Smooth muscle cell (in vitro differentiated cells): ENCODE data around the gene BBS5. TPM values are rescaled to one million over a fixed set of nuclear protein-coding genes. Genes with fewer than 3 reads are reported as not detected.
"Not testable (repeated sequence)": the region's sequence is repeated elsewhere in the genome, so short reads cannot be mapped to it uniquely, and the experiment has no call there.

Source experiments
- DNase-seq: peaks from one replicate; lab custom pipeline; 2025; ENCODE audit not compliant: unreplicated experiment; lab: John Stamatoyannopoulos, UW
- H2AFZ ChIP-seq: fragments of 200-600 bp; sonication (generic); 2 replicates; pipeline ENCODE4 v1.6.0; 2016; ENCODE audit warnings: antibody characterized with exemption, low read depth, mild to moderate bottlenecking
- H3F3A ChIP-seq: fragments of 200-600 bp; sonication (generic); 2 replicates; pipeline ENCODE4 v1.6.0; 2017; ENCODE audit warnings: antibody characterized with exemption, low read depth
- H3K27ac ChIP-seq: fragments of 200-600 bp; sonication (generic); 2 replicates; pipeline ENCODE4 v1.5.1; 2016; ENCODE audit warnings: low read depth, mild to moderate bottlenecking
- H3K27me3 ChIP-seq: fragments of 200-600 bp; sonication (generic); 2 replicates; pipeline ENCODE4 v1.6.1; 2016; ENCODE audit warnings: low read depth, mild to moderate bottlenecking
- H3K36me3 ChIP-seq: fragments of 200-600 bp; sonication (generic); 2 replicates; pipeline ENCODE4 v1.5.1; 2016; ENCODE audit warnings: low read depth
- H3K4me1 ChIP-seq: fragments of 200-600 bp; sonication (generic); 2 replicates; pipeline ENCODE4 v1.5.1; 2016; ENCODE audit warnings: low read depth
- H3K4me2 ChIP-seq: fragments of 200-600 bp; sonication (generic); 2 replicates; pipeline ENCODE4 v1.6.0; 2016; ENCODE audit warnings: mild to moderate bottlenecking
- H3K4me3 ChIP-seq: fragments of 200-600 bp; sonication (generic); 2 replicates; pipeline ENCODE4 v1.5.1; 2016; ENCODE audit warnings: mild to moderate bottlenecking
- H3K79me2 ChIP-seq: fragments of 200-600 bp; sonication (generic); 2 replicates; pipeline ENCODE4 v1.6.0; 2016; ENCODE audit warnings: low read depth, mild to moderate bottlenecking
- H3K9ac ChIP-seq: fragments of 200-600 bp; sonication (generic); 2 replicates; pipeline ENCODE4 v1.6.0; 2016; ENCODE audit warnings: low read depth
- H3K9me3 ChIP-seq: fragments of 200-600 bp; sonication (generic); replicated peaks from 2 replicates; pipeline ENCODE4 v1.5.1; 2016; ENCODE audit warnings: low read depth
- H4K20me1 ChIP-seq: fragments of 200-600 bp; sonication (generic); 2 replicates; pipeline ENCODE4 v1.6.0; 2016; ENCODE audit warnings: low read depth
- CTCF ChIP-seq: fragments of 200-600 bp; sonication (generic); IDR thresholded peaks from 2 replicates; pipeline ENCODE4 v1.5.1; 2017; ENCODE audit warnings: borderline replicate concordance, mild to moderate bottlenecking, antibody characterized with exemption; ENCODE audit not compliant: insufficient read depth, poor library complexity, severe bottlenecking
- WGBS: methylation state at CpG from one replicate; pipeline ENCODE4 v1.1.7; 2016; ENCODE audit warnings: low lambda C conversion rate; 5-methylcytosine and 5-hydroxymethylcytosine counted together
- polyA plus RNA-seq: library from polyadenylated mRNA; unstranded; fragments of >200 nt; fragmentation: Nextera tagmentation; extraction: Ambion mirVana; gene quantifications from 2 replicates; pipeline ENCODE4 v1.2.1, GENCODE V29; 2016
- total RNA-seq: library from RNA; depleted of rRNA; stranded (reverse); fragments of >200 nt; gene quantifications from 2 replicates; pipeline ENCODE4 v1.2.3, GENCODE V29; 2014

The BBS5 gene
- total RNA-seq (4.3 and 4.5 TPM in 2 replicates), polyA plus RNA-seq (3.6 and 5.4 TPM in 2 replicates)

- Histone ChIP-seq H3K4me1 (peaks cover 5% of the 10 kb centered on the region), H3K79me2 (no peaks in the 10 kb centered on the region), H3K27ac (peak within 1 kb of the TSS; percentile 4), H3K4me3 (peak within 1 kb of the TSS; percentile 63), H3K9me3 (no peaks in the 10 kb centered on the region), H3K4me2 (peak within 1 kb of the TSS; percentile 89), H2AFZ (peak within 1 kb of the TSS; percentile 91), H3F3A (no peaks in the 10 kb centered on the region), H3K9ac (peak within 1 kb of the TSS; percentile 39), H3K27me3 (no peaks in the 10 kb centered on the region), H4K20me1 (no peaks in the 10 kb centered on the region), H3K36me3 (no peaks in the 10 kb centered on the region)
- 2% methylated on average over 64 of the region's 71 CpGs for WGBS
- TF ChIP-seq CTCF = peak; percentile 50
- peak; percentile 45 for DNase-seq
Observed at GRCh38 chr2:169479257-169480078, at the start of gene BBS5. Gene BBS5, plus strand, starts transcription at chr2:169479494. Its CDS starts 60 bp downstream, at chr2:169479554.

GRCh38 chr2:169431772-169432171, 47.5 kb upstream of the BBS5 start:
- not testable (repeated sequence) for H3K9me3 ChIP-seq, H3K79me2 ChIP-seq, H3F3A ChIP-seq, H4K20me1 ChIP-seq, DNase-seq, H3K4me2 ChIP-seq, H3K27ac ChIP-seq, H3K4me3 ChIP-seq, H3K36me3 ChIP-seq, H3K9ac ChIP-seq, H3K4me1 ChIP-seq, H2AFZ ChIP-seq, H3K27me3 ChIP-seq

GRCh38 chr2:169434236-169434635, 45.1 kb upstream of the BBS5 start:
- H3K4me3 ChIP-seq, H2AFZ ChIP-seq, H3K27ac ChIP-seq, H3K79me2 ChIP-seq, H3K9me3 ChIP-seq, H3K4me2 ChIP-seq, H4K20me1 ChIP-seq, H3K9ac ChIP-seq, H3F3A ChIP-seq, DNase-seq, H3K27me3 ChIP-seq, H3K36me3 ChIP-seq, H3K4me1 ChIP-seq: not testable (repeated sequence)
- 71% methylated on average over 1 of the region's 1 CpG for WGBS

- Histone ChIP-seq H3F3A (no peaks in the 10 kb centered on the region), H3K36me3 (no peaks in the 10 kb centered on the region), H3K4me3 (no peak overlapping the region), H4K20me1 (no peaks in the 10 kb centered on the region), H3K9me3 (no peaks in the 10 kb centered on the region), H3K4me2 (no peak overlapping the region), H3K9ac (no peak overlapping the region), H3K4me1 (peaks cover 5% of the 10 kb centered on the region), H3K79me2 (no peaks in the 10 kb centered on the region), H3K27ac (no peak overlapping the region), H2AFZ (no peak overlapping the region), H3K27me3 (peaks cover 8% of the 10 kb centered on the region)
- TF ChIP-seq CTCF = no peak
- DNase-seq = no peak
- 90% methylated on average over 3 of the region's 3 CpGs for WGBS
Observed at GRCh38 chr2:169438466-169439072, 40.7 kb upstream of the BBS5 start.
